WTC11 (cell line): ENCODE results near the gene KDM1B. TPM values are rescaled to one million over a fixed set of nuclear protein-coding genes. Genes with fewer than 3 reads are reported as not detected.

Source experiments
- ATAC-seq: fragments of 200-7000 bp; cut with Tn5 transposase; 2 replicates; pipeline ENCODE4 v1.10.0; 2021; ENCODE audit warnings: mild to moderate bottlenecking, moderate library complexity
- CTCF ChIA-PET: fragments of 300-600 bp; sonication (Branson Sonifier 250); formaldehyde crosslinking; loops from one replicate; lab custom pipeline; 2021; ENCODE audit warnings: antibody characterized with exemption; lab: Charles Lee
- POLR2A ChIA-PET: fragments of 350-600 bp; sonication (Branson Sonifier 250); formaldehyde crosslinking; loops from one replicate; lab custom pipeline; 2021; ENCODE audit warnings: antibody characterized with exemption; lab: Charles Lee
- DNase-seq: peaks from one replicate; pipeline ENCODE4 v3.0.0; 2021; ENCODE audit warnings: low spot score
- H3K27ac Mint-ChIP-seq: 2 replicates; pipeline ENCODE4 v1.8.0; 2021; ENCODE audit warnings: mixed read lengths
- H3K27me3 Mint-ChIP-seq: 2 replicates; pipeline ENCODE4 v1.8.0; 2021; ENCODE audit warnings: low read depth, mild to moderate bottlenecking, moderate library complexity, mixed read lengths
- H3K36me3 Mint-ChIP-seq: 2 replicates; pipeline ENCODE4 v1.8.0; 2021; ENCODE audit warnings: mixed read lengths
- H3K4me1 Mint-ChIP-seq: 2 replicates; pipeline ENCODE4 v1.8.0; 2022; ENCODE audit warnings: mixed read lengths
- H3K4me3 Mint-ChIP-seq: 2 replicates; pipeline ENCODE4 v1.8.0; 2021; ENCODE audit warnings: mild to moderate bottlenecking, moderate library complexity, mixed read lengths
- H3K9me3 Mint-ChIP-seq: 2 replicates; pipeline ENCODE4 v1.8.0; 2021; ENCODE audit warnings: mixed read lengths
- ATF2 ChIP-seq: sonication (generic); formaldehyde crosslinking; IDR thresholded peaks from 2 replicates; pipeline ENCODE4 v1.8.1; 2022; ENCODE audit warnings: low read depth, missing genetic modification reagents, borderline replicate concordance
- CREB1 ChIP-seq: sonication (generic); formaldehyde crosslinking; IDR thresholded peaks from 2 replicates; pipeline ENCODE4 v1.8.0; 2023; ENCODE audit warnings: mild to moderate bottlenecking, missing genetic modification reagents
- ETV6 ChIP-seq: sonication (generic); formaldehyde crosslinking; IDR thresholded peaks from 2 replicates; pipeline ENCODE4 v1.8.1; 2022; ENCODE audit warnings: mild to moderate bottlenecking, missing genetic modification reagents
- FOXK1 ChIP-seq: sonication (generic); formaldehyde crosslinking; IDR thresholded peaks from 2 replicates; pipeline ENCODE4 v1.8.0; 2022; ENCODE audit warnings: mild to moderate bottlenecking, moderate library complexity, missing genetic modification reagents
- FOXP4 ChIP-seq: sonication (generic); formaldehyde crosslinking; IDR thresholded peaks from 2 replicates; pipeline ENCODE4 v1.8.0; 2022; ENCODE audit warnings: mild to moderate bottlenecking, missing genetic modification reagents
- MLX ChIP-seq: sonication (generic); formaldehyde crosslinking; IDR thresholded peaks from 2 replicates; pipeline ENCODE4 v1.8.1; 2023; ENCODE audit warnings: mild to moderate bottlenecking, missing genetic modification reagents, moderate library complexity
- MYBL2 ChIP-seq: sonication (generic); formaldehyde crosslinking; IDR thresholded peaks from 2 replicates; pipeline ENCODE4 v1.8.1; 2023; ENCODE audit warnings: mild to moderate bottlenecking, moderate library complexity, missing genetic modification reagents
- NR2C2 ChIP-seq: sonication (generic); formaldehyde crosslinking; IDR thresholded peaks from 2 replicates; pipeline ENCODE4 v1.8.0; 2022; ENCODE audit warnings: mild to moderate bottlenecking, missing genetic modification reagents
- PREB ChIP-seq: sonication (generic); formaldehyde crosslinking; IDR thresholded peaks from 2 replicates; pipeline ENCODE4 v1.8.1; 2022; ENCODE audit warnings: mild to moderate bottlenecking, missing genetic modification reagents, moderate library complexity, borderline replicate concordance
- RELA ChIP-seq: sonication (generic); formaldehyde crosslinking; IDR thresholded peaks from 2 replicates; pipeline ENCODE4 v1.8.1; 2022; ENCODE audit warnings: missing genetic modification reagents, mild to moderate bottlenecking, borderline replicate concordance
- SMAD3 ChIP-seq: sonication (generic); formaldehyde crosslinking; IDR thresholded peaks from 2 replicates; pipeline ENCODE4 v1.8.0; 2022; ENCODE audit warnings: missing genetic modification reagents, mild to moderate bottlenecking, borderline replicate concordance
- SOX15 ChIP-seq: fragments of 250-450 bp; sonication (Bioruptor Pico); IDR thresholded peaks from 2 replicates; pipeline ENCODE4 v1.9.0; 2021; ENCODE audit warnings: mild to moderate bottlenecking
- SP1 ChIP-seq: sonication (generic); formaldehyde crosslinking; conservative IDR thresholded peaks from 2 replicates; pipeline ENCODE4 v1.8.1; 2022; ENCODE audit warnings: missing genetic modification reagents
- TCF7 ChIP-seq: sonication (generic); formaldehyde crosslinking; IDR thresholded peaks from 2 replicates; pipeline ENCODE4 v1.8.0; 2022; ENCODE audit warnings: mild to moderate bottlenecking, low read depth, missing genetic modification reagents, moderate library complexity
- TEAD1 ChIP-seq: sonication (generic); formaldehyde crosslinking; IDR thresholded peaks from 2 replicates; pipeline ENCODE4 v1.8.0; 2022; ENCODE audit warnings: mild to moderate bottlenecking, missing genetic modification reagents
- ZMAT4 ChIP-seq: fragments of 250-450 bp; sonication (Bioruptor Pico); IDR thresholded peaks from 2 replicates; pipeline ENCODE4 v1.9.0; 2021; ENCODE audit warnings: mild to moderate bottlenecking
- ZNF121 ChIP-seq: sonication (generic); formaldehyde crosslinking; IDR thresholded peaks from 2 replicates; pipeline ENCODE4 v1.8.0; 2023; ENCODE audit warnings: missing genetic modification reagents
- total RNA-seq: library from RNA; stranded (reverse); gene quantifications from 3 replicates; pipeline ENCODE4 v1.2.3, GENCODE V29; 2021

Gene KDM1B
- total RNA-seq, 1 experiment from 2014 or later: 6.7 TPM

- Mint-ChIP-seq H3K9me3 (no peaks in the 10 kb centered on the region), H3K36me3 (peaks cover 14% of the 10 kb centered on the region), H3K27ac (no peak overlapping the region), H3K4me3 (no peak overlapping the region), H3K27me3 (no peaks in the 10 kb centered on the region), H3K4me1 (peaks cover 53% of the 10 kb centered on the region)
- DNase-seq (no peak), ATAC-seq (no peak)
- TF ChIP-seq ZNF121 (CRISPR knock-in tag): peak; percentile 93
- TF ChIP-seq NR2C2 (CRISPR knock-in tag): no peak
- TF ChIP-seq CREB1 (CRISPR knock-in tag): no peak
- TF ChIP-seq ZMAT4 (CRISPR knock-in tag): no peak
- ChIA-PET CTCF (no interaction called here), POLR2A (no interaction called here)
Observed at GRCh38 chr6:18182568-18182967, 27.3 kb downstream of the KDM1B start.

- Mint-ChIP-seq H3K4me1 (peaks cover 56% of the 10 kb centered on the region), H3K36me3 (peaks cover 14% of the 10 kb centered on the region), H3K9me3 (no peaks in the 10 kb centered on the region), H3K4me3 (no peak overlapping the region), H3K27me3 (no peaks in the 10 kb centered on the region; the same call in 1 of the 2 replicates), H3K27ac (peak overlapping the region; percentile 10)
- TF ChIP-seq PREB: no peak
- no peak for TF ChIP-seq FOXP4
- TF ChIP-seq MLX (CRISPR knock-in tag): no peak
- TF ChIP-seq ATF2 (CRISPR knock-in tag): no peak
- CTCF ChIA-PET: interaction anchor here (0.6 kb wide), 2 partner anchors 13 to 26 kb away, joined by 3 read pairs; no protein-coding TSS in a partner anchor
- POLR2A ChIA-PET: no interaction called here
- DNase-seq (no peak), ATAC-seq (no peak)
Observed at GRCh38 chr6:18183766-18184165, 28.5 kb downstream of the KDM1B start.

- TF ChIP-seq SOX15 (CRISPR knock-in tag) (no peak), TCF7 (CRISPR knock-in tag) (no peak), SMAD3 (no peak), RELA (CRISPR knock-in tag) (no peak)
- H3K4me3 Mint-ChIP-seq: 0 out of 2 replicates have a peak overlapping the region, but pooled peaks have one; percentile 6
- ChIA-PET POLR2A (no interaction called here), CTCF (interaction anchor here (0.8 to 1.1 kb wide), 3 partner anchors 11 to 64 kb away, joined by 3 to 7 read pairs (median 3); no protein-coding TSS in a partner anchor)
- peak; percentile 57 for ATAC-seq
- peaks cover 52% of the 10 kb centered on the region for H3K4me1 Mint-ChIP-seq
- H3K9me3 Mint-ChIP-seq: no peaks in the 10 kb centered on the region
- peak overlapping the region; percentile 97 for H3K27ac Mint-ChIP-seq
- no peak for DNase-seq
- peaks cover 8% of the 10 kb centered on the region for H3K36me3 Mint-ChIP-seq
- no peaks in the 10 kb centered on the region; the same call in 1 of the 2 replicates for H3K27me3 Mint-ChIP-seq
Observed at GRCh38 chr6:18185624-18186023, 30.4 kb downstream of the KDM1B start.

GRCh38 chr6:18186033-18186432 is 30.8 kb downstream of the KDM1B start:
- Mint-ChIP-seq H3K9me3 (no peaks in the 10 kb centered on the region), H3K36me3 (peaks cover 6% of the 10 kb centered on the region), H3K27ac (peak overlapping the region; percentile 97), H3K4me1 (peaks cover 52% of the 10 kb centered on the region), H3K4me3 (peak overlapping the region; percentile 6; the same call in 1 of the 2 replicates), H3K27me3 (no peaks in the 10 kb centered on the region; the same call in 1 of the 2 replicates)
- peak; percentile 78; the same call in 1 of the 2 replicates for TF ChIP-seq FOXP4
- TF ChIP-seq MYBL2 (CRISPR knock-in tag): no peak
- peak; percentile 48; the same call in 1 of the 2 replicates for TF ChIP-seq ZNF121 (CRISPR knock-in tag)
- TF ChIP-seq FOXK1 (CRISPR knock-in tag): peak; percentile 63; the same call in 1 of the 2 replicates
- TF ChIP-seq ETV6 (CRISPR knock-in tag): peak; percentile 61; the same call in 1 of the 2 replicates
- no peak for TF ChIP-seq ATF2 (CRISPR knock-in tag)
- TF ChIP-seq SP1 (CRISPR knock-in tag): 0 out of 2 replicates have a peak, but pooled peaks have one; percentile 36
- peak; percentile 45; the same call in 1 of the 2 replicates for TF ChIP-seq TEAD1
- ATAC-seq (peak; percentile 89), DNase-seq (no peak)
- ChIA-PET CTCF (interaction anchor here (0.8 to 1.1 kb wide), 3 partner anchors 11 to 64 kb away, joined by 3 to 7 read pairs (median 3); no protein-coding TSS in a partner anchor), POLR2A (no interaction called here)
